GM19099 (cell line): Measurements from ENCODE around the gene CTAG1B.

Experiments used
- POLR2A ChIP-seq: IDR thresholded peaks from 3 replicates; pipeline ENCODE4 v1.6.1; 2011; ENCODE audit warnings: low read depth; ENCODE audit not compliant: insufficient read length; ENCODE audit errors: extremely low read depth

The CTAG1B gene

GRCh38 chrX:154648931-154649330 is 29.8 kb upstream of the CTAG1B start:
- no peak for TF ChIP-seq POLR2A

GRCh38 chrX:154607370-154607769 is 11.7 kb downstream of the CTAG1B start:
- TF ChIP-seq POLR2A, result no peak

GRCh38 chrX:154605566-154605965 is 13.5 kb downstream of the CTAG1B start:
- no peak for TF ChIP-seq POLR2A

- no peak for TF ChIP-seq POLR2A
Measured at GRCh38 chrX:154603438-154604430, 15.3 kb downstream of the CTAG1B start.

- no peak for TF ChIP-seq POLR2A
Measured at GRCh38 chrX:154602766-154603437, 16.2 kb downstream of the CTAG1B start.

- no peak for TF ChIP-seq POLR2A
Measured at GRCh38 chrX:154602226-154602625, 16.9 kb downstream of the CTAG1B start.

GRCh38 chrX:154600759-154601374 is 18.2 kb downstream of the CTAG1B start:
- no peak for TF ChIP-seq POLR2A

GRCh38 chrX:154599531-154599930 is 19.6 kb downstream of the CTAG1B start:
- TF ChIP-seq POLR2A, result no peak

GRCh38 chrX:154598656-154599055 is 20.4 kb downstream of the CTAG1B start:
- TF ChIP-seq POLR2A, result no peak

- no peak for TF ChIP-seq POLR2A
Measured at GRCh38 chrX:154597221-154597620, 21.9 kb downstream of the CTAG1B start.

- no peak for TF ChIP-seq POLR2A
Measured at GRCh38 chrX:154596290-154596929, 22.7 kb downstream of the CTAG1B start.

- no peak for TF ChIP-seq POLR2A
Measured at GRCh38 chrX:154595559-154596249, 23.4 kb downstream of the CTAG1B start.

GRCh38 chrX:154594491-154594890 is 24.6 kb downstream of the CTAG1B start:
- no peak for TF ChIP-seq POLR2A

GRCh38 chrX:154593201-154593600 is 25.9 kb downstream of the CTAG1B start:
- no peak for TF ChIP-seq POLR2A
